Activated CD4-positive, alpha-beta T cell treated with anti-CD3 and anti-CD28 coated beads for 36 hours (primary cell): ENCODE results near the gene NOC4L. TPM values are rescaled to one million over a fixed set of nuclear protein-coding genes. Genes with fewer than 3 reads are reported as not detected.

Experiments used
- ATAC-seq: fragments of 200-7000 bp; cut with Tn5 transposase; one replicate; pipeline ENCODE4 v1.10.0; 2021; ENCODE audit warnings: mild to moderate bottlenecking, moderate library complexity
- CTCF ChIA-PET: fragments of 350-600 bp; sonication (Branson Sonifier 250); formaldehyde crosslinking; loops from one replicate; lab custom pipeline; 2021; ENCODE audit warnings: antibody characterized with exemption; lab: Charles Lee
- POLR2A ChIA-PET: fragments of 350-600 bp; sonication (Branson Sonifier 250); formaldehyde crosslinking; loops from one replicate; lab custom pipeline; 2021; ENCODE audit warnings: antibody characterized with exemption, inconsistent platforms; lab: Charles Lee
- DNase-seq: peaks from one replicate; pipeline ENCODE4 v3.0.0-alpha.2; 2020
- H3K27ac Mint-ChIP-seq: one replicate; pipeline ENCODE4 v1.8.0; 2021; ENCODE audit warnings: mixed read lengths
- H3K27me3 Mint-ChIP-seq: one replicate; pipeline ENCODE4 v1.8.0; 2021; ENCODE audit warnings: mixed read lengths
- H3K36me3 Mint-ChIP-seq: one replicate; pipeline ENCODE4 v1.8.0; 2021; ENCODE audit warnings: low read depth, mixed read lengths
- H3K4me1 Mint-ChIP-seq: one replicate; pipeline ENCODE4 v1.8.0; 2021; ENCODE audit warnings: mixed read lengths
- H3K4me3 Mint-ChIP-seq: one replicate; pipeline ENCODE4 v1.8.0; 2021; ENCODE audit warnings: mild to moderate bottlenecking, moderate library complexity, mixed read lengths
- H3K9me3 Mint-ChIP-seq: one replicate; pipeline ENCODE4 v1.8.0; 2021; ENCODE audit warnings: low read depth, mixed read lengths
- intact Hi-C, 2 experiments: fragments of 100-400 bp; cut with DNase I in 1 of 2; cut with micrococcal nuclease in 1 of 2; formaldehyde crosslinking; loops; one replicate each; pipeline versions ENCODE4 v1.14.2 to v1.15.1; 2022 to 2024; cut with DNase I, micrococcal nuclease
- total RNA-seq, 2 experiments: library from RNA; stranded (reverse); gene quantifications; one replicate each; pipeline ENCODE4 v1.2.3, GENCODE V29; 2021

Gene NOC4L
- total RNA-seq, 2 experiments from 2014 or later: 30.5 to 35.7 TPM

- H3K27ac Mint-ChIP-seq: no peak overlapping the region
- DNase-seq: no peak
- no peaks in the 10 kb centered on the region for H3K4me1 Mint-ChIP-seq
- intact Hi-C loops: no loop called here
- H3K9me3 Mint-ChIP-seq: no peaks in the 10 kb centered on the region
- ChIA-PET CTCF (no interaction called here), POLR2A (no interaction called here)
- H3K27me3 Mint-ChIP-seq: no peaks in the 10 kb centered on the region
- no peak for ATAC-seq
- H3K36me3 Mint-ChIP-seq: peaks cover 20% of the 10 kb centered on the region
- no peak overlapping the region for H3K4me3 Mint-ChIP-seq
Observed at GRCh38 chr12:132109741-132110140, 34.5 kb upstream of the NOC4L start.

- intact Hi-C loops: no loop called here
- Mint-ChIP-seq H3K4me3 (no peak overlapping the region), H3K27ac (no peak overlapping the region), H3K9me3 (no peaks in the 10 kb centered on the region), H3K27me3 (no peaks in the 10 kb centered on the region), H3K4me1 (peaks cover 2% of the 10 kb centered on the region), H3K36me3 (peaks cover 23% of the 10 kb centered on the region)
- ATAC-seq (no peak), DNase-seq (no peak)
- POLR2A ChIA-PET: no interaction called here
- CTCF ChIA-PET: no interaction called here
Observed at GRCh38 chr12:132110677-132111076, 33.6 kb upstream of the NOC4L start.

GRCh38 chr12:132111654-132112304 is 32.5 kb upstream of the NOC4L start:
- ATAC-seq: no peak
- ChIA-PET POLR2A (no interaction called here), CTCF (no interaction called here)
- peaks cover 23% of the 10 kb centered on the region for H3K36me3 Mint-ChIP-seq
- H3K27me3 Mint-ChIP-seq: no peaks in the 10 kb centered on the region
- H3K4me3 Mint-ChIP-seq: no peak overlapping the region
- H3K4me1 Mint-ChIP-seq: peaks cover 2% of the 10 kb centered on the region
- DNase-seq: no peak
- no peaks in the 10 kb centered on the region for H3K9me3 Mint-ChIP-seq
- no peak overlapping the region for H3K27ac Mint-ChIP-seq
- intact Hi-C loops: no loop called here

GRCh38 chr12:132114667-132115066 is 29.6 kb upstream of the NOC4L start:
- ChIA-PET POLR2A (no interaction called here), CTCF (no interaction called here)
- H3K27ac Mint-ChIP-seq: no peak overlapping the region
- no peaks in the 10 kb centered on the region for H3K27me3 Mint-ChIP-seq
- intact Hi-C loops: no loop called here
- no peaks in the 10 kb centered on the region for H3K9me3 Mint-ChIP-seq
- peaks cover 17% of the 10 kb centered on the region for H3K36me3 Mint-ChIP-seq
- H3K4me3 Mint-ChIP-seq: no peak overlapping the region
- DNase-seq (no peak), ATAC-seq (no peak)
- peaks cover 2% of the 10 kb centered on the region for H3K4me1 Mint-ChIP-seq

- Mint-ChIP-seq H3K4me1 (peaks cover 2% of the 10 kb centered on the region), H3K36me3 (peaks cover 13% of the 10 kb centered on the region)
- ATAC-seq: no peak
Observed at GRCh38 chr12:132115500-132115899, 28.8 kb upstream of the NOC4L start.

GRCh38 chr12:132116709-132117557 is 27.3 kb upstream of the NOC4L start:
- no peaks in the 10 kb centered on the region for H3K9me3 Mint-ChIP-seq
- no peak for ATAC-seq
- H3K4me3 Mint-ChIP-seq: no peak overlapping the region
- intact Hi-C loops: no loop called here
- DNase-seq: no peak
- H3K36me3 Mint-ChIP-seq: peaks cover 7% of the 10 kb centered on the region
- ChIA-PET CTCF (no interaction called here), POLR2A (no interaction called here)
- H3K27me3 Mint-ChIP-seq: no peaks in the 10 kb centered on the region
- H3K4me1 Mint-ChIP-seq: peaks cover 2% of the 10 kb centered on the region
- H3K27ac Mint-ChIP-seq: no peak overlapping the region

More at GRCh38 chr12:132115500-132115899, 28.8 kb upstream of the NOC4L start:
- intact Hi-C loops: no loop called here
- DNase-seq: no peak
- POLR2A ChIA-PET: no interaction called here
- H3K27ac Mint-ChIP-seq: no peak overlapping the region
- H3K4me3 Mint-ChIP-seq: no peak overlapping the region
- no peaks in the 10 kb centered on the region for H3K27me3 Mint-ChIP-seq
- CTCF ChIA-PET: no interaction called here
- no peaks in the 10 kb centered on the region for H3K9me3 Mint-ChIP-seq

- Mint-ChIP-seq H3K36me3 (peaks cover 7% of the 10 kb centered on the region), H3K27me3 (no peaks in the 10 kb centered on the region), H3K4me3 (no peak overlapping the region), H3K4me1 (peaks cover 2% of the 10 kb centered on the region), H3K27ac (no peak overlapping the region), H3K9me3 (no peaks in the 10 kb centered on the region)
- CTCF ChIA-PET: no interaction called here
- ATAC-seq (peak; percentile 68), DNase-seq (no peak)
- POLR2A ChIA-PET: no interaction called here
- intact Hi-C loops: no loop called here
Observed at GRCh38 chr12:132117558-132117875, 26.7 kb upstream of the NOC4L start.

- Mint-ChIP-seq H3K4me1 (peaks cover 2% of the 10 kb centered on the region), H3K9me3 (no peaks in the 10 kb centered on the region), H3K27ac (no peak overlapping the region), H3K27me3 (no peaks in the 10 kb centered on the region), H3K36me3 (peaks cover 9% of the 10 kb centered on the region), H3K4me3 (no peak overlapping the region)
- POLR2A ChIA-PET: no interaction called here
- CTCF ChIA-PET: no interaction called here
- DNase-seq (no peak), ATAC-seq (no peak)
- intact Hi-C loops: no loop called here
Observed at GRCh38 chr12:132118876-132119275, 25.4 kb upstream of the NOC4L start.

GRCh38 chr12:132121283-132121682 is 23.0 kb upstream of the NOC4L start:
- intact Hi-C loops: no loop called here
- ChIA-PET POLR2A (no interaction called here), CTCF (interaction anchor here (1.3 kb wide), 1 partner anchor 13 kb away, joined by 3 read pairs; no protein-coding TSS in a partner anchor)
- Mint-ChIP-seq H3K27ac (no peak overlapping the region), H3K4me3 (no peak overlapping the region), H3K36me3 (peaks cover 19% of the 10 kb centered on the region), H3K9me3 (no peaks in the 10 kb centered on the region), H3K27me3 (no peaks in the 10 kb centered on the region), H3K4me1 (no peaks in the 10 kb centered on the region)
- DNase-seq (no peak), ATAC-seq (no peak)

GRCh38 chr12:132123970-132124765 is 20.1 kb upstream of the NOC4L start:
- Mint-ChIP-seq H3K4me3 (no peak overlapping the region), H3K9me3 (peaks cover 6% of the 10 kb centered on the region), H3K27me3 (no peaks in the 10 kb centered on the region), H3K27ac (no peak overlapping the region), H3K36me3 (peaks cover 44% of the 10 kb centered on the region), H3K4me1 (no peaks in the 10 kb centered on the region)
- intact Hi-C loops: no loop called here
- ATAC-seq (no peak), DNase-seq (no peak)
- ChIA-PET CTCF (no interaction called here), POLR2A (no interaction called here)

GRCh38 chr12:132124766-132125425 is 19.4 kb upstream of the NOC4L start:
- ChIA-PET POLR2A (no interaction called here), CTCF (interaction anchor here (1.3 kb wide), 1 partner anchor 12 kb away, joined by 3 read pairs; no protein-coding TSS in a partner anchor)
- Mint-ChIP-seq H3K27ac (no peak overlapping the region), H3K36me3 (peaks cover 47% of the 10 kb centered on the region), H3K9me3 (peaks cover 6% of the 10 kb centered on the region), H3K4me3 (no peak overlapping the region), H3K4me1 (no peaks in the 10 kb centered on the region), H3K27me3 (no peaks in the 10 kb centered on the region)
- intact Hi-C loops: no loop called here
- ATAC-seq (no peak), DNase-seq (no peak)
